Pons (tissue), 1 donor: ENCODE results near the gene CUL7.
"Not testable (repeated sequence)": the region's sequence is repeated elsewhere in the genome, so short reads cannot be mapped to it uniquely, and the experiment has no call there.

Source experiments
- DNase-seq: peaks from one replicate; pipeline ENCODE4 v3.0.0-alpha.2; 2016; ENCODE audit warnings: low spot score

Gene CUL7

GRCh38 chr6:43014434-43014909 lies 39.2 kb downstream of the CUL7 start:
- no peak for DNase-seq

GRCh38 chr6:43013843-43014433 lies 39.7 kb downstream of the CUL7 start, which contains the start of the genes KLHDC3 and MEA1:
KLHDC3 (plus strand) TSS chr6:43014249; CDS start chr6:43017193, 2,944 bp downstream.
MEA1 (minus strand) TSS chr6:43013946; CDS start chr6:43013813, 133 bp downstream.
- DNase-seq, result peak; percentile 100

- no peak for DNase-seq
Measured at GRCh38 chr6:43013097-43013842, 40.4 kb downstream of the CUL7 start.

GRCh38 chr6:43012364-43012763 lies 41.3 kb downstream of the CUL7 start:
- no peak for DNase-seq

GRCh38 chr6:43011207-43011606 lies 42.4 kb downstream of the CUL7 start:
- DNase-seq, result no peak

GRCh38 chr6:43009124-43009523 lies 44.5 kb downstream of the CUL7 start:
- no peak for DNase-seq

GRCh38 chr6:43007126-43007525 lies 46.5 kb downstream of the CUL7 start:
- DNase-seq, result no peak

GRCh38 chr6:43006251-43006650 lies 47.4 kb downstream of the CUL7 start:
- no peak for DNase-seq

GRCh38 chr6:43005844-43006243 lies 47.8 kb downstream of the CUL7 start:
- DNase-seq, result no peak

- no peak for DNase-seq
Measured at GRCh38 chr6:43001843-43002242, 51.8 kb downstream of the CUL7 start.

GRCh38 chr6:42998205-42998604 lies 55.4 kb downstream of the CUL7 start:
- DNase-seq, result not testable (repeated sequence)

- DNase-seq, result no peak
Measured at GRCh38 chr6:42996513-42996912, 57.1 kb downstream of the CUL7 start.

GRCh38 chr6:42993445-42993844 lies 60.2 kb downstream of the CUL7 start:
- DNase-seq, result no peak

- no peak for DNase-seq
Measured at GRCh38 chr6:42989923-42990322, 63.7 kb downstream of the CUL7 start.

- no peak for DNase-seq
Measured at GRCh38 chr6:42988486-42989020, 65.1 kb downstream of the CUL7 start.
